Vagina (tissue), 2 donors: ENCODE measurements around the gene SLC24A1. TPM values are rescaled to one million over a fixed set of nuclear protein-coding genes. Genes with fewer than 3 reads are reported as not detected.

Source experiments
- DNase-seq, 2 donors: peaks; one replicate each; pipeline ENCODE4 v3.0.0-alpha.2; 2017; ENCODE audit errors: extremely low spot score in 2 of 2
- H3K27ac ChIP-seq: fragments of 200-600 bp; sonication (generic); one replicate; pipeline ENCODE4 v1.5.1; 2019
- H3K27me3 ChIP-seq: fragments of 200-600 bp; sonication (generic); one replicate; pipeline ENCODE4 v1.5.1; 2019
- H3K36me3 ChIP-seq, 2 donors: fragments of 200-600 bp; sonication (generic); one replicate each; pipeline ENCODE4 v1.5.1; 2017 to 2019
- H3K4me1 ChIP-seq: fragments of 200-600 bp; sonication (generic); one replicate; pipeline ENCODE4 v1.5.1; 2019
- H3K4me3 ChIP-seq, 2 donors: fragments of 200-600 bp; sonication (generic); 1 replicate in 1 of 2; 2 replicates in 1 of 2; pipeline ENCODE4 v1.5.1; 2016 to 2019
- H3K9me3 ChIP-seq: fragments of 200-600 bp; sonication (generic); one replicate; pipeline ENCODE4 v1.5.1; 2019
- CTCF ChIP-seq, 3 experiments: fragments of 450-650 bp in 2 of 3; fragments of 200-600 bp in 1 of 3; sonication (generic) in 1 of 3; IDR thresholded peaks; one replicate each; pipeline ENCODE4 v1.5.1; 2017 to 2019; ENCODE audit warnings: antibody characterized with exemption in 3 of 3, mild to moderate bottlenecking in 2 of 3, moderate library complexity in 2 of 3
- POLR2A ChIP-seq, 2 donors: fragments of 450-650 bp; IDR thresholded peaks; one replicate each; pipeline ENCODE4 v1.6.1; 2017; ENCODE audit warnings: antibody characterized with exemption in 2 of 2, mild to moderate bottlenecking in 2 of 2, moderate library complexity in 2 of 2
- POLR2AphosphoS5 ChIP-seq, 2 donors: sonication (generic); formaldehyde crosslinking; IDR thresholded peaks; one replicate each; pipeline ENCODE4 v1.9.0; 2017; ENCODE audit warnings: antibody characterized with exemption in 2 of 2, mild to moderate bottlenecking in 2 of 2, low read depth in 1 of 2; ENCODE audit not compliant: insufficient read depth in 1 of 2
- intact Hi-C: fragments of 100-400 bp; cut with DNase I; formaldehyde crosslinking; loops from one replicate; pipeline ENCODE4 v1.15.1; 2023
- total RNA-seq: library from RNA; depleted of rRNA; stranded (reverse); fragments of >200 nt; gene quantifications from one replicate; pipeline ENCODE4 v1.2.3, GENCODE V29; 2016

The SLC24A1 gene
- total RNA-seq, 1 donor from 2014 or later = 7.4 TPM

- TF ChIP-seq CTCF (IDR thresholded peaks at IDR 0.05) = no peak
- no peak for TF ChIP-seq POLR2A (IDR thresholded peaks at IDR 0.05)
- no peak for TF ChIP-seq POLR2AphosphoS5 (IDR thresholded peaks at IDR 0.05; ENCODE audit: insufficient read depth in 1 of 2, low read depth in 1 of 2)
- intact Hi-C loops = no loop called here
- Histone ChIP-seq H3K27ac (no peak overlapping the region), H3K36me3 (peaks cover 0 to 49% of the 10 kb centered on the region in 2 donors), H3K4me1 (peaks cover under 1% of the 10 kb centered on the region), H3K9me3 (no peaks in the 10 kb centered on the region), H3K27me3 (no peaks in the 10 kb centered on the region), H3K4me3 (no peak overlapping the region)
- DNase-seq = no peak
These were observed 18.2 kb upstream of the SLC24A1 start for GRCh38 chr15:65603559-65603958.

- no peaks in the 10 kb centered on the region for H3K36me3 ChIP-seq
- peaks cover 30% of the 10 kb centered on the region for H3K4me1 ChIP-seq
- intact Hi-C loops = no loop called here
- H3K27ac ChIP-seq = peak within 1 kb of the TSS; percentile 83
- no peaks in the 10 kb centered on the region for H3K9me3 ChIP-seq
- peak within 1 kb of the TSS; percentile 79 to 91 for H3K4me3 ChIP-seq
- no peaks in the 10 kb centered on the region for H3K27me3 ChIP-seq
- TF ChIP-seq CTCF (IDR thresholded peaks at IDR 0.05) (peak; percentile 28 to 87 (median 44)), POLR2AphosphoS5 (IDR thresholded peaks at IDR 0.05; ENCODE audit: insufficient read depth in 1 of 2, low read depth in 1 of 2) (peak; percentile 94), POLR2A (IDR thresholded peaks at IDR 0.05) (peak in 1 of 2 donors; percentile 16)
- DNase-seq = peak in 1 of 2 donors; percentile 95
These were observed 10.6 kb upstream of the SLC24A1 start, which contains the start of gene INTS14 for GRCh38 chr15:65610871-65611718. TSS of gene INTS14 (minus strand) at chr15:65611131. CDS start at chr15:65607380, 3,751 bp downstream.

- TF ChIP-seq POLR2A (IDR thresholded peaks at IDR 0.05) = no peak
- no peak for TF ChIP-seq POLR2AphosphoS5 (IDR thresholded peaks at IDR 0.05; ENCODE audit: insufficient read depth in 1 of 2, low read depth in 1 of 2)
- TF ChIP-seq CTCF (IDR thresholded peaks at IDR 0.05) = no peak
- intact Hi-C loops = no loop called here
These were observed 9.7 kb upstream of the SLC24A1 start for GRCh38 chr15:65611888-65612615.

GRCh38 chr15:65612616-65612946, 9.2 kb upstream of the SLC24A1 start:
- no peak for DNase-seq
- no peak overlapping the region for H3K27ac ChIP-seq
- no peaks in the 10 kb centered on the region for H3K36me3 ChIP-seq
- H3K9me3 ChIP-seq = no peaks in the 10 kb centered on the region
- TF ChIP-seq CTCF (IDR thresholded peaks at IDR 0.05) (no peak), POLR2AphosphoS5 (IDR thresholded peaks at IDR 0.05; ENCODE audit: insufficient read depth in 1 of 2, low read depth in 1 of 2) (no peak), POLR2A (IDR thresholded peaks at IDR 0.05) (no peak)
- no peaks in the 10 kb centered on the region for H3K27me3 ChIP-seq
- no peak overlapping the region for H3K4me3 ChIP-seq
- intact Hi-C loops = no loop called here
- peaks cover 30% of the 10 kb centered on the region for H3K4me1 ChIP-seq

More at GRCh38 chr15:65611888-65612615, 9.7 kb upstream of the SLC24A1 start:
- peak overlapping the region; percentile 79 to 91 for H3K4me3 ChIP-seq
- no peaks in the 10 kb centered on the region for H3K27me3 ChIP-seq
- peak overlapping the region; percentile 83 for H3K27ac ChIP-seq
- peaks cover 30% of the 10 kb centered on the region for H3K4me1 ChIP-seq
- no peaks in the 10 kb centered on the region for H3K36me3 ChIP-seq
- no peaks in the 10 kb centered on the region for H3K9me3 ChIP-seq
- no peak for DNase-seq
